A549 (cell line): ENCODE measurements around the gene MEIOC.
A peak's percentile ranks its signal among the peaks of the same experiment; 100 is the strongest.

Experiments used
- CEBPB ChIP-seq, 2 experiments: fragments of >200 bp in 1 of 2; sonication (Bioruptor Twin) in 1 of 2; formaldehyde crosslinking in 1 of 2; IDR thresholded peaks; 2 replicates each; pipeline ENCODE4 v1.6.1; 2012 to 2016
- CTCF ChIP-seq: fragments of >200 bp; sonication (Bioruptor Twin); formaldehyde crosslinking; IDR thresholded peaks from 3 replicates; pipeline ENCODE4 v1.5.1; 2016
- FOSL2 ChIP-seq, 2 experiments: fragments of 450-650 bp in 1 of 2; fragments of >200 bp in 1 of 2; sonication (Bioruptor Twin) in 1 of 2; formaldehyde crosslinking; IDR thresholded peaks; 2 replicates each; pipeline versions ENCODE4 v1.5.0 to v1.6.1; 2016 to 2020; ENCODE audit warnings: mild to moderate bottlenecking in 1 of 2, moderate library complexity in 1 of 2
- GATA3 ChIP-seq: IDR thresholded peaks from 2 replicates; pipeline ENCODE4 v1.6.1; 2012; ENCODE audit warnings: borderline replicate concordance
- HDAC2 ChIP-seq: fragments of 200-600 bp; sonication (generic); IDR thresholded peaks from 2 replicates; pipeline ENCODE4 v1.6.1; 2016
- MYC ChIP-seq: IDR thresholded peaks from 2 replicates; pipeline ENCODE4 v1.6.1; 2012; ENCODE audit warnings: mild to moderate bottlenecking, inconsistent platforms, low read length, improper control_type of control experiment, borderline replicate concordance
- NR3C1 ChIP-seq: fragments of >200 bp; sonication (Bioruptor Twin); formaldehyde crosslinking; IDR thresholded peaks from 3 replicates; pipeline ENCODE4 v1.6.1; 2017
- POLR2A ChIP-seq: IDR thresholded peaks from 2 replicates; pipeline ENCODE4 v1.6.1; 2012; ENCODE audit warnings: mild to moderate bottlenecking, low read length
- POLR2AphosphoS2 ChIP-seq: conservative IDR thresholded peaks from 2 replicates; pipeline ENCODE4 v1.6.1; 2012; ENCODE audit warnings: low read length, improper control_type of control experiment, inconsistent platforms
- RAD21 ChIP-seq, 2 experiments: fragments of >200 bp in 1 of 2; sonication (Bioruptor Twin) in 1 of 2; formaldehyde crosslinking in 1 of 2; IDR thresholded peaks in 1 of 2; conservative IDR thresholded peaks in 1 of 2; 2 replicates in 1 of 2; 3 replicates in 1 of 2; pipeline ENCODE4 v1.6.1; 2012 to 2018; ENCODE audit warnings: inconsistent platforms in 1 of 2
- RCOR1 ChIP-seq: fragments of 150-350 bp; IDR thresholded peaks from 2 replicates; pipeline ENCODE4 v1.6.1; 2014; ENCODE audit warnings: antibody characterized with exemption, low read length, low read depth
- SMC3 ChIP-seq: fragments of >200 bp; sonication (Bioruptor Twin); formaldehyde crosslinking; IDR thresholded peaks from 3 replicates; pipeline ENCODE4 v1.6.1; 2018; ENCODE audit warnings: inconsistent platforms
- TF ChIP-seq, protein P1 (sequence below): IDR thresholded peaks from 2 replicates; pipeline ENCODE4 v1.6.1; 2012
- TF ChIP-seq, protein P2 (sequence below): fragments of 450-650 bp; IDR thresholded peaks from 2 replicates; pipeline ENCODE4 v1.6.1; 2014; ENCODE audit warnings: antibody characterized with exemption

GRCh38 chr17:44707755-44708400 is 51.6 kb downstream of the MEIOC start:
- TF ChIP-seq RCOR1 (no peak), HDAC2 (no peak), POLR2A (no peak), RAD21 (conservative IDR thresholded peaks at IDR 0.05 in 1 of 2, IDR thresholded peaks at IDR 0.05 in 1 of 2) (no peak), CTCF (no peak), CEBPB (IDR thresholded peaks at IDR 0.05) (no peak), NR3C1 (no peak), POLR2AphosphoS2 (no peak), MYC (no peak), GATA3 (peak; percentile 40; the same call in 1 of the 2 replicates), SMC3 (no peak), FOSL2 (IDR thresholded peaks at IDR 0.05) (no peak), FOSL2 (CRISPR knock-in tag; IDR thresholded peaks at IDR 0.05) (no peak)
- TF ChIP-seq, protein P1, sequence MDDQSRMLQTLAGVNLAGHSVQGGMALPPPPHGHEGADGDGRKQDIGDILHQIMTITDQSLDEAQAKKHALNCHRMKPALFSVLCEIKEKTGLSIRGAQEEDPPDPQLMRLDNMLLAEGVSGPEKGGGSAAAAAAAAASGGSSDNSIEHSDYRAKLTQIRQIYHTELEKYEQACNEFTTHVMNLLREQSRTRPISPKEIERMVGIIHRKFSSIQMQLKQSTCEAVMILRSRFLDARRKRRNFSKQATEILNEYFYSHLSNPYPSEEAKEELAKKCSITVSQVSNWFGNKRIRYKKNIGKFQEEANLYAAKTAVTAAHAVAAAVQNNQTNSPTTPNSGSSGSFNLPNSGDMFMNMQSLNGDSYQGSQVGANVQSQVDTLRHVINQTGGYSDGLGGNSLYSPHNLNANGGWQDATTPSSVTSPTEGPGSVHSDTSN = no peak
- TF ChIP-seq, protein P2, sequence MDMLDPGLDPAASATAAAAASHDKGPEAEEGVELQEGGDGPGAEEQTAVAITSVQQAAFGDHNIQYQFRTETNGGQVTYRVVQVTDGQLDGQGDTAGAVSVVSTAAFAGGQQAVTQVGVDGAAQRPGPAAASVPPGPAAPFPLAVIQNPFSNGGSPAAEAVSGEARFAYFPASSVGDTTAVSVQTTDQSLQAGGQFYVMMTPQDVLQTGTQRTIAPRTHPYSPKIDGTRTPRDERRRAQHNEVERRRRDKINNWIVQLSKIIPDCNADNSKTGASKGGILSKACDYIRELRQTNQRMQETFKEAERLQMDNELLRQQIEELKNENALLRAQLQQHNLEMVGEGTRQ = no peak
